ENCODE data around the gene DGKA.
"Not testable (repeated sequence)": the region's sequence is repeated elsewhere in the genome, so short reads cannot be mapped to it uniquely, and the experiment has no call there.

The DGKA gene

GRCh38 chr12:55969356-55969755, 38.4 kb downstream of the DGKA start:
- DNase-seq = no peak

GRCh38 chr12:55970775-55971174, 39.8 kb downstream of the DGKA start:
- no peak for DNase-seq

- DNase-seq = no peak
Observed at GRCh38 chr12:55972042-55972441, 41.1 kb downstream of the DGKA start.

- DNase-seq = no peak
Observed at GRCh38 chr12:55972456-55972855, 41.5 kb downstream of the DGKA start.

- DNase-seq = no peak
Observed at GRCh38 chr12:55972911-55973598, 42.1 kb downstream of the DGKA start.

GRCh38 chr12:55973599-55974307, 42.8 kb downstream of the DGKA start, which contains the start of gene RAB5B:
Gene RAB5B, plus strand, starts transcription at chr12:55974078. Its CDS starts 12,883 bp downstream, at chr12:55986961.
- peak; percentile 100 for DNase-seq

GRCh38 chr12:55974308-55974730, 43.4 kb downstream of the DGKA start:
- peak; percentile 40 for DNase-seq

GRCh38 chr12:55978393-55978792, 47.4 kb downstream of the DGKA start:
- DNase-seq = no peak

GRCh38 chr12:55979069-55979468, 48.1 kb downstream of the DGKA start:
- no peak for DNase-seq

- DNase-seq = not testable (repeated sequence)
Observed at GRCh38 chr12:55981882-55982281, 50.9 kb downstream of the DGKA start.

GRCh38 chr12:55982319-55982936, 51.5 kb downstream of the DGKA start:
- no peak for DNase-seq

GRCh38 chr12:55983232-55983842, 52.4 kb downstream of the DGKA start:
- no peak for DNase-seq

- DNase-seq = no peak
Observed at GRCh38 chr12:55984861-55985260, 53.9 kb downstream of the DGKA start.

GRCh38 chr12:55985341-55985740, 54.4 kb downstream of the DGKA start:
- DNase-seq = no peak

GRCh38 chr12:55985976-55986375, 55.0 kb downstream of the DGKA start:
- DNase-seq = not testable (repeated sequence)

- DNase-seq = no peak
Observed at GRCh38 chr12:55991110-55991509, 60.1 kb downstream of the DGKA start.

GRCh38 chr12:55993230-55993853, 62.4 kb downstream of the DGKA start:
- DNase-seq = no peak

- no peak for DNase-seq
Observed at GRCh38 chr12:55995366-55995765, 64.4 kb downstream of the DGKA start.

GRCh38 chr12:55996201-55996714, 65.3 kb downstream of the DGKA start:
- DNase-seq = peak; percentile 37

- DNase-seq = no peak
Observed at GRCh38 chr12:55996715-55997534, 66.0 kb downstream of the DGKA start, which contains the start of gene SUOX. Gene SUOX, plus strand, starts transcription at chr12:55997276. Its CDS starts 4,946 bp downstream, at chr12:56002222.

- no peak for DNase-seq
Observed at GRCh38 chr12:55997535-55997859, 66.5 kb downstream of the DGKA start.

- DNase-seq = not testable (repeated sequence)
Observed at GRCh38 chr12:55999522-55999921, 68.6 kb downstream of the DGKA start.
